Suprapubic skin (tissue), 4 donors: ENCODE data around the gene PHF21A. TPM values are rescaled to one million over a fixed set of nuclear protein-coding genes. Genes with fewer than 3 reads are reported as not detected.

Experiments used
- DNase-seq, 2 donors: peaks; one replicate each; pipeline ENCODE4 v3.0.0-alpha.2; 2019; ENCODE audit warnings: low spot score in 2 of 2
- H3K27ac ChIP-seq: fragments of 200-600 bp; sonication (generic); one replicate; pipeline ENCODE4 v1.5.1; 2019
- H3K27me3 ChIP-seq: fragments of 200-600 bp; sonication (generic); one replicate; pipeline ENCODE4 v1.5.1; 2019
- H3K36me3 ChIP-seq: fragments of 200-600 bp; sonication (generic); one replicate; pipeline ENCODE4 v1.5.1; 2019
- H3K4me1 ChIP-seq: fragments of 200-600 bp; sonication (generic); one replicate; pipeline ENCODE4 v1.5.1; 2019
- H3K4me3 ChIP-seq: fragments of 200-600 bp; sonication (generic); one replicate; pipeline ENCODE4 v1.5.1; 2019; ENCODE audit warnings: mild to moderate bottlenecking
- H3K9me3 ChIP-seq: fragments of 200-600 bp; sonication (generic); one replicate; pipeline ENCODE4 v1.5.1; 2019
- EP300 ChIP-seq: sonication (generic); formaldehyde crosslinking; IDR thresholded peaks from one replicate; pipeline ENCODE4 v1.6.1; 2017; ENCODE audit warnings: antibody characterized with exemption
- POLR2A ChIP-seq, 2 donors: fragments of 450-650 bp; IDR thresholded peaks; one replicate each; pipeline ENCODE4 v1.6.1; 2017; ENCODE audit warnings: antibody characterized with exemption in 2 of 2, mild to moderate bottlenecking in 2 of 2, moderate library complexity in 2 of 2
- POLR2AphosphoS5 ChIP-seq, 3 donors: sonication (generic); formaldehyde crosslinking; IDR thresholded peaks; one replicate each; pipeline ENCODE4 v1.6.1; 2017; ENCODE audit warnings: antibody characterized with exemption in 3 of 3
- WGBS: methylation state at CpG from one replicate; pipeline ENCODE4 v1.1.5; 2018; 5-methylcytosine and 5-hydroxymethylcytosine counted together
- total RNA-seq, 4 donors: library from RNA; depleted of rRNA; stranded (reverse); fragments of >200 nt; gene quantifications; one replicate each; pipeline ENCODE4 v1.1.0, GENCODE V29; 2016
- TF ChIP-seq, protein P1 (sequence below), 2 donors: fragments of 200-600 bp in 1 of 2; fragments of 450-650 bp in 1 of 2; sonication (generic) in 1 of 2; IDR thresholded peaks; one replicate each; pipeline ENCODE4 v1.5.1; 2016 to 2019; ENCODE audit warnings: antibody characterized with exemption in 2 of 2, mild to moderate bottlenecking in 1 of 2, moderate library complexity in 1 of 2

Gene PHF21A
- total RNA-seq, 4 donors from 2014 or later: 15.1 to 89.2 (median 26.6) TPM

DNA sequence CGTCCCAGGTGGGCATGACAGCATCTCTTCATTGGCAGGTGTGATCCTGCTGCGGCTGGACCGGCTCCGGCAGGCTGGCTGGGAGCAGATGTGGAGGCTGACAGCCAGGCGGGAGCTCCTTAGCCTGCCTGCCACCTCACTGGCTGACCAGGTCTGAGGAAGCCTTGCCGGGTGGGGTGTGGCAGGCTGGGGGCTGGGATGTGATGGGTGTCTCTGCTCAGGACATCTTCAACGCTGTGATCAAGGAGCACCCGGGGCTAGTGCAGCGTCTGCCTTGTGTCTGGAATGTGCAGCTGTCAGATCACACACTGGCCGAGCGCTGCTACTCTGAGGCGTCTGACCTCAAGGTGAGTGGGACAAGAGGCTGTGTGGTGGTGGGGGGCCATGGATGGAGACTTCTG is 195.3 kb downstream of the PHF21A start:
- TF ChIP-seq POLR2AphosphoS5 (IDR thresholded peaks at IDR 0.05) (no peak), EP300 (no peak), POLR2A (IDR thresholded peaks at IDR 0.05) (no peak)
- TF ChIP-seq, protein P1, sequence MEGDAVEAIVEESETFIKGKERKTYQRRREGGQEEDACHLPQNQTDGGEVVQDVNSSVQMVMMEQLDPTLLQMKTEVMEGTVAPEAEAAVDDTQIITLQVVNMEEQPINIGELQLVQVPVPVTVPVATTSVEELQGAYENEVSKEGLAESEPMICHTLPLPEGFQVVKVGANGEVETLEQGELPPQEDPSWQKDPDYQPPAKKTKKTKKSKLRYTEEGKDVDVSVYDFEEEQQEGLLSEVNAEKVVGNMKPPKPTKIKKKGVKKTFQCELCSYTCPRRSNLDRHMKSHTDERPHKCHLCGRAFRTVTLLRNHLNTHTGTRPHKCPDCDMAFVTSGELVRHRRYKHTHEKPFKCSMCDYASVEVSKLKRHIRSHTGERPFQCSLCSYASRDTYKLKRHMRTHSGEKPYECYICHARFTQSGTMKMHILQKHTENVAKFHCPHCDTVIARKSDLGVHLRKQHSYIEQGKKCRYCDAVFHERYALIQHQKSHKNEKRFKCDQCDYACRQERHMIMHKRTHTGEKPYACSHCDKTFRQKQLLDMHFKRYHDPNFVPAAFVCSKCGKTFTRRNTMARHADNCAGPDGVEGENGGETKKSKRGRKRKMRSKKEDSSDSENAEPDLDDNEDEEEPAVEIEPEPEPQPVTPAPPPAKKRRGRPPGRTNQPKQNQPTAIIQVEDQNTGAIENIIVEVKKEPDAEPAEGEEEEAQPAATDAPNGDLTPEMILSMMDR (IDR thresholded peaks at IDR 0.05): no peak
- WGBS: 50% methylated on average over 7 of the region's 12 CpGs
- Histone ChIP-seq H3K4me3 (no peak overlapping the region), H3K36me3 (no peaks in the 10 kb centered on the region), H3K27me3 (peaks cover 15% of the 10 kb centered on the region), H3K4me1 (peaks cover 64% of the 10 kb centered on the region), H3K9me3 (no peaks in the 10 kb centered on the region), H3K27ac (no peak overlapping the region)
- peak in 1 of 2 donors; percentile 57 for DNase-seq

DNA sequence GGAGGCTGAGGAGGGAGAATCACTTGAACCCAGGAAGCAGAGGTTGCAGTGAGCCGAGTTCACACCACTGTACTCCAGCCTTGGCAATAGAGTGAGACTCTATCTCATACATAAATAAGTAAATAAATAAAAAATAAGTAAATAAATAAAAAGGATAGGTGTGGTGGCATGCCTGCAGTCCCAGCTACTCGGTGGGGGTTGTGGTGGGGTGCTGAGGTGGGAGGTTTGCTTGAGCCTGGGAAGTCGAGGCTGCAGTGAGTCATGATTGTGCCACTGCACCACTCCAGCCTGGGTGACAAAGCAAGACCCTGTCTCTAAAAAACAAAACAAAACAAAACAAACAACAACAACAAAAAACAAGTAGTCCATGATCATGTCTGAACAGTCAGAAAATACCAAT is 195.7 kb downstream of the PHF21A start:
- Histone ChIP-seq H3K4me1 (peaks cover 60% of the 10 kb centered on the region), H3K27ac (no peak overlapping the region), H3K27me3 (peaks cover 15% of the 10 kb centered on the region), H3K9me3 (no peaks in the 10 kb centered on the region), H3K4me3 (no peak overlapping the region), H3K36me3 (no peaks in the 10 kb centered on the region)
- no peak for TF ChIP-seq POLR2A (IDR thresholded peaks at IDR 0.05)
- TF ChIP-seq POLR2AphosphoS5 (IDR thresholded peaks at IDR 0.05): no peak
- TF ChIP-seq, protein P1 (IDR thresholded peaks at IDR 0.05): no peak
- no peak for TF ChIP-seq EP300
- 73% methylated on average over 3 of the region's 3 CpGs for WGBS
- DNase-seq: no peak

- Histone ChIP-seq H3K36me3 (no peaks in the 10 kb centered on the region), H3K9me3 (no peaks in the 10 kb centered on the region), H3K27me3 (peaks cover 15% of the 10 kb centered on the region), H3K4me3 (no peak overlapping the region), H3K4me1 (peaks cover 53% of the 10 kb centered on the region), H3K27ac (no peak overlapping the region)
- TF ChIP-seq POLR2A (IDR thresholded peaks at IDR 0.05): no peak
- TF ChIP-seq POLR2AphosphoS5 (IDR thresholded peaks at IDR 0.05): no peak
- TF ChIP-seq, protein P1 (IDR thresholded peaks at IDR 0.05): no peak
- no peak for TF ChIP-seq EP300
- WGBS: 89% methylated on average over 5 of the region's 6 CpGs
- DNase-seq: no peak
Measured at GRCh38 chr11:45924927-45925326, 196.3 kb downstream of the PHF21A start.

GRCh38 chr11:45924036-45924915 is 197.0 kb downstream of the PHF21A start:
- peak; percentile 62 to 68 for DNase-seq
- H3K27me3 ChIP-seq: peaks cover 15% of the 10 kb centered on the region
- no peak overlapping the region for H3K27ac ChIP-seq
- no peak overlapping the region for H3K4me3 ChIP-seq
- peaks cover 51% of the 10 kb centered on the region for H3K4me1 ChIP-seq
- WGBS: 63% methylated on average over 18 of the region's 22 CpGs
- no peaks in the 10 kb centered on the region for H3K36me3 ChIP-seq
- TF ChIP-seq EP300 (no peak), POLR2AphosphoS5 (IDR thresholded peaks at IDR 0.05) (no peak), POLR2A (IDR thresholded peaks at IDR 0.05) (no peak)
- TF ChIP-seq, protein P1 (IDR thresholded peaks at IDR 0.05): no peak
- no peaks in the 10 kb centered on the region for H3K9me3 ChIP-seq

GRCh38 chr11:45922425-45923082 is 198.7 kb downstream of the PHF21A start, which contains the start of gene LARGE2:
TSS of gene LARGE2 (plus strand) at chr11:45922656. CDS start at chr11:45922883, 227 bp downstream.
- Histone ChIP-seq H3K36me3 (no peaks in the 10 kb centered on the region), H3K4me3 (peak within 1 kb of the TSS; percentile 57), H3K9me3 (no peaks in the 10 kb centered on the region), H3K27ac (peak within 1 kb of the TSS; percentile 71), H3K4me1 (peaks cover 45% of the 10 kb centered on the region), H3K27me3 (peaks cover 15% of the 10 kb centered on the region)
- peak in 1 of 2 donors; percentile 76 for DNase-seq
- TF ChIP-seq, protein P1 (IDR thresholded peaks at IDR 0.05): no peak
- TF ChIP-seq POLR2AphosphoS5 (IDR thresholded peaks at IDR 0.05): no peak
- TF ChIP-seq EP300: no peak
- no peak for TF ChIP-seq POLR2A (IDR thresholded peaks at IDR 0.05)
- 0% methylated on average over 6 of the region's 73 CpGs for WGBS
